HuH-7 (cell line): ENCODE results near the gene HACD1.

ENCODE experiments used
- DNase-seq: peaks from one replicate; pipeline ENCODE4 v3.0.0; 2011; ENCODE audit warnings: low spot score

The HACD1 gene

DNA sequence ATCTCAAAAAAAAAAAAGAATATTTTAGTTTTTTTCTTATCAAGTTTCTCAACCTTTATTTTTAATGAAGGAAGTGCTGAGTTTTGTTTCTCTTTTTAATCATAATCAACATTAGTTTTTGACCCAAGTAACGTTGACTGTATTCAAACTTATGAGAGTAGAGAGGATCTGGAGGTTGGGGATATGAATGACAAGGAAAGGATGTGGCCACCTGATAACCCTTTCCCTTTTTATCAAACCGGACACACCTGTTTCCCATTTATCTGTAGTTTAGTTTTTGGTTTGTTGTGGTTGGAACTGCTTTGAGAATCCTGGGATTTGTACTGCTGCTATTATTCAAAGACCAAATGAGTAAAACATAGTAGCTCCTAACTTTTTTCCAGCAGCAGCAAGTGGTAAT lies 38.6 kb downstream of the HACD1 start:
- no peak for DNase-seq

DNA sequence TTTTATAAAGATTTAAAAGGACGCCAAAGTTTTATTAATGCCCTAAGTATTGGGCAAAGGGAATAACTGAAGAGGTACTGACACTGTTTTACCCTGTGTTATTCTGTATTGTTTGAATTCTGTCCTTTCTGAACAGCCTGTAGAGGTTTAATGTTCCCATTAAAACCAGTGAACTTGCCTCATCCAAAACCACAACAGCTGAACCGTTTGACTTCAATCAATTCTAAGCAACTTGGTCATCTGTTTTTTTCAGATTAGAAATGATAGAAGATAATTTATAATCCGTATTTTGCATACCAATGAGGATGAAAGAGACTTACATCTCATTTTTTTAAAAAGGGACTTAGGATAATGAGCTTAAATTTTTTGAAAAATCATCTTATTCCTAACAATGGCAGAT lies 40.4 kb downstream of the HACD1 start:
- no peak for DNase-seq

DNA sequence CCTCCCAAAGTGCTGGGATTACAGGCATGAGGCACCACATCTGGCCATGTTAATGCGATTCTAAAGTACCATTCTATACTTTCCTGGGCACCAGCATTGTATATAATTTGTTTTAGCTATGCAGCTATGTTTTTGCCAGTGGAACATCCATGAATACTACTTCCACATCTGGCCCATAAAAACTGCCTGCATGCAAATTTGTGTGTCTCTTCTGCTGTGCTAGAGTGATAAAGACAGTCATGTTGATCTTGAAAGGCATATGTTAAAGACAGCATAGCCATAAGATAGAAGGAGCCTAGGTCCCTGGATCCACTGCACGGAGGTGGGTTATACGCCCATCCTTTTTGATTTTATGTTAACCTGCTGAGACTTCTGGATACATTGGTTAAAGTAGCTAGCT lies 52.3 kb downstream of the HACD1 start:
- DNase-seq = no peak

DNA sequence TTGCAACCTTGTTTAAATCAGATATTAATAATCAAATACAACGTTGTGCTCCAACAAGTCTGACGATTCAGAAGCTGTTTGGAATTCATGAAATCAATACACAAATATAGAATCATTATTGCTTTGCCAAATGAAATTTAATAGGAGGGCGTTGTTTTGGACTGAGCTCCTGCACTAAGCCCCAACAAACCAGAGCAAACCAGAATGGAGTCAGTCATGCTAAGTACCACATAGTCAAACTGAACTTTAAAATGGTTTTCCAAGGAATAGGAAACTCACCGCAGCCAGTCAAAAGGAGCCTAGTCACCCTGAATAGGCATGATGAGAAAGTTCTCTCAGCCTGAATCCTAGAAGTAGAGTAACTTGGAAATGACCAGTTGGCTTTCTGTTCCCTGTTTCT lies 53.7 kb downstream of the HACD1 start:
- DNase-seq = no peak

DNA sequence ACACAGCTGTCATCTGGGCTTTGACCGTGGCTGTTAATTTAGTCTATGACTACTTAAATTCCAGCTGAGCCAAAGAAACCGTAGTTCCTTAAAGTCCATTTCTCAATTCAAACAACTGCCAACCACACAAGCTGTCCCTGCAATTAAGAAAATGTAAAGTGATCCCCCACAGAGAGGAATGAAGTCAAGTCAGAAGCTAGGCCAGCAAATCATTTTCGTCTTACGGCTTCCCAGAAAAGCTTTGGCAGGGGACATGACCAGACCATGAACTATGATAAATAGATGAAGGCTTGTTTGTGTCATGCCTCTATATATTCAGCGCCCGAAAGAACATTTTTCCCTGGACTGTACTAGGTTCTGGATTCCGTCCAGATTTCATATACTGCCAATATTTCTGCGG lies 54.6 kb downstream of the HACD1 start:
- no peak for DNase-seq

DNA sequence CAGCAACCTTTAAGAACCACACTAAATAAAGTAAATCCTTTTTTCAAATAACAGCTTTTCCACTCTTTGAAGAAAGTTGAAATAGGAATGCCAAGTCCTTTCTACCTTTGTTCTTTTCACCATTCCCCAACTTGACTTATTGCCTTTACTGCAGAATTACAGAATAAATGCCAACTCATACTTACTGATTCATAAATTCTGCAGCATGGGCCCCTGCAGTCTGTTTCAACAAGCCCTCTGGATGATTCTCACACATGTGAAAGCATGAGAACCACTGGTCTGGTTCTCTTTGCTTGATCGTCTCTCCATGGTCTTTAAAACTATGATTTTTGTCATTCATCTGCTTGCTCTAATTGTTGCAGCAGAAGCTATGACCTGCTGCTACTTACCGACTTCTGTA lies 56.1 kb downstream of the HACD1 start:
- DNase-seq = no peak

DNA sequence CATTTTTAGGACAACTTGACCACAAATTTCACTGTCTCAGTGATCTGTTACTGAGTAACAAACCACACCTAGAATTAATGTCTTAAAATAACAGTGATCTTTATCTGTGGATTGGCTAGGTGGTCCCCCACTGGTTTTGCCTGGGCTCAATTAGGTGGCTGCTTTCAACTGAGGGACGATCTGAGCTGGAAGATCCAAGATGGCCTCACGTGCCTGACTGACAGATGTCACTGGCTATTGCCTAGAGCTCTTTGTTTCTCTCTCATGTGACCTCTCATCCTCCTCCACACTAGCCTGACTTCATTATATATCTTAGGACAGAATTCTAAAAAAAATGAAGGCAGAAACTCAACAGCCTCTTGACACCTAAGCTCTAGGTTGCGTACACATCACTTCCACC lies 59.7 kb downstream of the HACD1 start:
- no peak for DNase-seq

DNA sequence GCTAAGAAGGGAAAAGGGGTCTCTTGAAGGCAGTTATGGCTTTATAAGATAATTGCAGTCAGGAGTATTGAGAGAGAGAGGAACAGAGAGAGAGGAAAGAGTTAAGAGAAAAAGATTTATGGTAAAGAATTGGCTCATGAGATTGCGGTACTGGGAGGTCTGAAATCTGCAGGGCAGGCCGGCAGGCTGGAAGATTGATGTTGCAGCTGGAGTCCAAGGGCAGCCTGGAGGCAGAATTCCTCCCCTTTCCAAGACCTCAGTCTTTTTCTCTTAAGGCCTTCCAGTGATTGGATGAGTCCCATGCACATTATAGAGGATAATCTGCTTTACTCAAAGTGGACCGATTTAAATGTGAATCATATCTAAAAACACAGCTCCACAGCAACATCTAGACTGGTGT lies 68.4 kb downstream of the HACD1 start:
- DNase-seq = no peak

DNA sequence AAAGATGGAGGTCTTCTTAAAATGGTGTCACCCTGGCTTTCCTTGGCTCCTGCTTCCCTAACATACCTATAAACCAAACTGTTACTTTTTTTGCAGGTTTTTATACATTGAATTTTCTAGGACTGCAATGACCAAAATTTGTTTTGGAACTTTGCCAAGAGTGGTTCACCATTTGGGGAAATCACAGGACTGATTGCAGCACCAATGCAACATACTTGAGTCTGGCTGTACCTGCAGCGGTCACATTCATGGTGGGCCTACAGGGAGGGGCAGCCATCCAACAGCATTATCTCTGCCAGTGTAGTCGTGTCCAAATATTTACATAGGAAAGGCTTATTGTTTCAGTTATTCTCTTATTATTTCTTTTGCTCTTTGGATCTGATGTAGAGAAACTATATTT lies 69.0 kb downstream of the HACD1 start:
- DNase-seq = no peak

DNA sequence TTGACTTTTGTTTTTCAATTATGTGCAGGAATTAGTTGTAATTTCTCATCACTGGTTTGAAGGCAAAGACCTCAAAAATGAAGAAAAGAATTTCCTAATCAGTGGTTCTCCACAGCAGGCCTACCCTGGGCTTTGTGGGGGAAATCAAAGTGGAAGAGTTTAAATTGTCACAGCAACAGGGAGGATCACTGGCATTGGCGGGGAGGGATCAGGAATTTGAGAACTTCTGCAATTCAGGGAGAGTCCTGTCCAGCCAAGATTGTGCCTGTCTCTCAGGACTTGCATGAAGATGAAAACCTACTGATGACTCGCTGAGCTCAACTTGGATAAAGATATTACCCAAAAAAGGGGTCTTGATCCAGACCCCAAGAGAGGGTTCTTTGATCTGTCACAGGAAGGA lies 70.1 kb downstream of the HACD1 start:
- DNase-seq = no peak

DNA sequence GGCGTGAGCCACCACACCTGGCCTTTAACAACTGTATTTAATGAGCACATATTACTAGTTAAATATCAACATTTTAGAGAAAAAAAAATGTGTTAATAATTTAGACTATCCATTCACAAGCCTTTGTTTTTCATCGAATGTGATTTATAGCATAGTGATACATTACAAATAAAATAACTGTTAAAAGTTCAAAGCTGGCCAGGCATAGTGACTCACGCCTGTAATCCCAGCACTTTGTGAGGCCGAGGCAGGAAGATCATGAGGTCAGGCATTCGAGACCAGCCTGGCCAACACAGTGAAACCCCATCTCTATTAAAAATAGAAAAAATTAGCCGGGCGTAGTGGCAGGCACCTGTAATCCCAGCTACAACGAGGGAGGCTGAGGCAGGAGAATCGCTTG lies 72.7 kb downstream of the HACD1 start:
- DNase-seq = no peak
